Thyroid gland (tissue), 4 donors: ENCODE data around the gene NNAT.

Experiments used
- POLR2A ChIP-seq, 2 donors: fragments of 450-650 bp; IDR thresholded peaks; one replicate each; pipeline ENCODE4 v1.6.1; 2017; ENCODE audit warnings: antibody characterized with exemption in 2 of 2, mild to moderate bottlenecking in 2 of 2, moderate library complexity in 1 of 2
- TF ChIP-seq, protein P1 (sequence below), 6 experiments: fragments of 200-600 bp in 3 of 6; fragments of 450-650 bp in 3 of 6; sonication (generic) in 3 of 6; IDR thresholded peaks; one replicate each; pipeline ENCODE4 v1.5.1; 2016 to 2019; ENCODE audit warnings: antibody characterized with exemption in 6 of 6, mild to moderate bottlenecking in 2 of 6, inconsistent platforms in 1 of 6, moderate library complexity in 1 of 6

- TF ChIP-seq, protein P1, sequence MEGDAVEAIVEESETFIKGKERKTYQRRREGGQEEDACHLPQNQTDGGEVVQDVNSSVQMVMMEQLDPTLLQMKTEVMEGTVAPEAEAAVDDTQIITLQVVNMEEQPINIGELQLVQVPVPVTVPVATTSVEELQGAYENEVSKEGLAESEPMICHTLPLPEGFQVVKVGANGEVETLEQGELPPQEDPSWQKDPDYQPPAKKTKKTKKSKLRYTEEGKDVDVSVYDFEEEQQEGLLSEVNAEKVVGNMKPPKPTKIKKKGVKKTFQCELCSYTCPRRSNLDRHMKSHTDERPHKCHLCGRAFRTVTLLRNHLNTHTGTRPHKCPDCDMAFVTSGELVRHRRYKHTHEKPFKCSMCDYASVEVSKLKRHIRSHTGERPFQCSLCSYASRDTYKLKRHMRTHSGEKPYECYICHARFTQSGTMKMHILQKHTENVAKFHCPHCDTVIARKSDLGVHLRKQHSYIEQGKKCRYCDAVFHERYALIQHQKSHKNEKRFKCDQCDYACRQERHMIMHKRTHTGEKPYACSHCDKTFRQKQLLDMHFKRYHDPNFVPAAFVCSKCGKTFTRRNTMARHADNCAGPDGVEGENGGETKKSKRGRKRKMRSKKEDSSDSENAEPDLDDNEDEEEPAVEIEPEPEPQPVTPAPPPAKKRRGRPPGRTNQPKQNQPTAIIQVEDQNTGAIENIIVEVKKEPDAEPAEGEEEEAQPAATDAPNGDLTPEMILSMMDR (IDR thresholded peaks at IDR 0.05): no peak
- TF ChIP-seq POLR2A (IDR thresholded peaks at IDR 0.05): no peak
Measured at GRCh38 chr20:37521061-37521771, at the start of gene NNAT.
